Measurements from ENCODE around the gene SPATC1L. TPM values are rescaled to one million over a fixed set of nuclear protein-coding genes. Genes with fewer than 3 reads are reported as not detected.
A peak's percentile ranks its signal among the peaks of the same experiment; 100 is the strongest.

SPATC1L gene
- total and polyA plus RNA-seq, 2 of the 8 experiments (the other 6 are each of a cell fraction or from before 2014, with no cell fraction given) = 24.9 to 50.0 TPM

- H3K36me3 ChIP-seq (ENCODE audit: control insufficient read depth in 2 of 4, insufficient read depth in 4 of 4, low read length in 3 of 4) = no peaks in the 10 kb centered on the region
- no peaks in the 10 kb centered on the region; a peak in 1 of 4 replicates for H3K9me3 ChIP-seq (ENCODE audit: insufficient read depth in 2 of 2, low read depth in 1 of 2, low read length in 1 of 2)
- POLR2A ChIA-PET (ENCODE audit: partially characterized antibody) = interaction anchor here (1.6 kb wide), 1 partner anchor 38 kb away, joined by 3 read pairs; no protein-coding TSS in a partner anchor
- peaks cover 0 to 10% (median 0%) of the 10 kb centered on the region in 4 experiments; a peak in 3 of 7 replicates for H3K4me1 ChIP-seq (replicated peaks in 1 of 4; ENCODE audit: control insufficient read depth in 3 of 4, insufficient read depth in 4 of 4, low read length in 3 of 4)
- H2AK5ac ChIP-seq (ENCODE audit: low read depth, low read length) = 0 out of 2 replicates have a peak overlapping the region, but pooled peaks have one; percentile 6
- peaks cover 4% of the 10 kb centered on the region; the same call in 1 of the 2 replicates for H3K23me2 ChIP-seq (ENCODE audit: low read depth, low read length)
- peak overlapping the region; percentile 85 for H3K4ac ChIP-seq (replicated peaks; ENCODE audit: insufficient read length, low read depth, low read length)
- no peak overlapping the region for H3K14ac ChIP-seq (ENCODE audit: insufficient read length)
- H3K4me3 ChIP-seq (ENCODE audit: extremely low read depth in 1 of 4, insufficient read depth in 2 of 4, low read depth in 3 of 4, low read length in 4 of 4) = no peak overlapping the region
- H3K27ac ChIP-seq (ENCODE audit: low read depth, low read length) = no peak overlapping the region
- CTCF ChIA-PET (ENCODE audit: partially characterized antibody) = interaction anchor here (0.5 to 1.9 kb wide), 4 partner anchors 10 to 211 kb away, joined by 3 to 6 read pairs (median 4); no protein-coding TSS in a partner anchor
- DNase-seq (ENCODE audit: low read depth in 1 of 2, low spot score in 2 of 2) (no peak), FAIRE-seq (no peak)
- WGBS, 2 experiments (ENCODE audit: extremely low coverage in 1 of 2, insufficient coverage in 1 of 2, insufficient read length in 1 of 2, insufficient replicate concordance in 2 of 2, low coverage in 1 of 2, low lambda C conversion rate in 2 of 2, missing lambda C conversion rate in 1 of 2) = 86% methylated on average over 22 of the region's 22 CpGs; no CpG with 5 or more reads in 1 of the 2 experiments
- H3K9ac ChIP-seq (replicated peaks in 1 of 4; ENCODE audit: extremely low read depth in 1 of 4, low read depth in 3 of 4, low read length in 3 of 4) = no peak overlapping the region
- peaks cover 0 to 18% (median 7%) of the 10 kb centered on the region in 4 experiments; a peak in 4 of 7 replicates for H3K27me3 ChIP-seq (replicated peaks in 1 of 4; ENCODE audit: control insufficient read depth in 3 of 4, extremely low read depth in 1 of 4, insufficient read depth in 3 of 4, low read length in 3 of 4)
- H3K79me1 ChIP-seq (ENCODE audit: low read depth, low read length) = no peaks in the 10 kb centered on the region
- H2BK20ac ChIP-seq (ENCODE audit: low read length) = no peak overlapping the region
- H2BK12ac ChIP-seq (ENCODE audit: low read depth, low read length) = no peak overlapping the region
- no peak overlapping the region for H4K91ac ChIP-seq (replicated peaks; ENCODE audit: insufficient read length, low read length)
- no peak overlapping the region for H3K56ac ChIP-seq (replicated peaks; ENCODE audit: insufficient read length, low read depth, low read length)
- H4K20me1 ChIP-seq (replicated peaks in 1 of 2; ENCODE audit: control insufficient read depth in 1 of 2, insufficient read depth in 2 of 2, low read length in 2 of 2) = peaks cover 0 to 1% of the 10 kb centered on the region in 2 experiments
- no peak overlapping the region for H2BK5ac ChIP-seq (ENCODE audit: low read depth, low read length)
- peak overlapping the region; percentile 54 for H2BK120ac ChIP-seq (replicated peaks; ENCODE audit: low read depth, low read length)
- H2AFZ ChIP-seq (ENCODE audit: low read length) = no peak overlapping the region
- H4K5ac ChIP-seq (ENCODE audit: insufficient read length, low read depth, low read length) = no peak overlapping the region
- no peak overlapping the region for H2BK15ac ChIP-seq (ENCODE audit: low read length)
- TF ChIP-seq GTF2F1 (IDR thresholded peaks at IDR 0.05; ENCODE audit: borderline replicate concordance, low read depth, low read length) = no peak
- TF ChIP-seq, protein P1, sequence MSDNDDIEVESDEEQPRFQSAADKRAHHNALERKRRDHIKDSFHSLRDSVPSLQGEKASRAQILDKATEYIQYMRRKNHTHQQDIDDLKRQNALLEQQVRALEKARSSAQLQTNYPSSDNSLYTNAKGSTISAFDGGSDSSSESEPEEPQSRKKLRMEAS (IDR thresholded peaks at IDR 0.05) = no peak
- TF ChIP-seq RFX5 (IDR thresholded peaks at IDR 0.05; ENCODE audit: borderline replicate concordance, low read depth, low read length) = no peak
- no peak for TF ChIP-seq KDM5A (IDR thresholded peaks at IDR 0.05; ENCODE audit: low read length)
- no peak for TF ChIP-seq RAD21 (IDR thresholded peaks at IDR 0.05 in 1 of 2, conservative IDR thresholded peaks at IDR 0.05 in 1 of 2; ENCODE audit: low read depth in 2 of 2, low read length in 2 of 2)
- no peak for TF ChIP-seq GABPA (IDR thresholded peaks at IDR 0.05; ENCODE audit: borderline replicate concordance, insufficient read depth, low read length)
- TF ChIP-seq BRCA1 (IDR thresholded peaks at IDR 0.05; ENCODE audit: low read depth, low read length) = no peak
- no peak for TF ChIP-seq ATF2 (IDR thresholded peaks at IDR 0.05; ENCODE audit: low read length)
- no peak for TF ChIP-seq ZNF274 (IDR thresholded peaks at IDR 0.05; ENCODE audit: borderline replicate concordance, extremely low read depth, low read length)
- no peak overlapping the region for H3K23ac ChIP-seq (ENCODE audit: insufficient read length)
- peak overlapping the region; percentile 65 for H4K8ac ChIP-seq (ENCODE audit: extremely low read depth, insufficient read depth, low read length)
- no peak overlapping the region for H3K18ac ChIP-seq (ENCODE audit: extremely low read depth, low read length)
- no peaks in the 10 kb centered on the region for H3K79me2 ChIP-seq (ENCODE audit: control insufficient read depth in 1 of 2, insufficient read depth in 2 of 2, low read length in 2 of 2)
- H3K4me2 ChIP-seq (ENCODE audit: insufficient read depth in 1 of 2, low read depth in 2 of 2, low read length in 2 of 2) = no peak overlapping the region
Observed at GRCh38 chr21:46136739-46137349, 47.4 kb downstream of the SPATC1L start.
